GM12878 (cell line): ENCODE data around the gene PRSS50. TPM values are rescaled to one million over a fixed set of nuclear protein-coding genes. Genes with fewer than 3 reads are reported as not detected.

ENCODE experiments used
- BCL11A ChIP-seq: IDR thresholded peaks from 2 replicates; pipeline ENCODE4 v1.6.1; 2011; ENCODE audit warnings: low read depth, low read length
- BMI1 ChIP-seq: fragments of 450-650 bp; IDR thresholded peaks from 2 replicates; pipeline ENCODE4 v1.6.1; 2016; ENCODE audit warnings: mild to moderate bottlenecking, moderate library complexity, borderline replicate concordance
- ELK1 ChIP-seq: IDR thresholded peaks from 2 replicates; pipeline ENCODE4 v1.6.1; 2012; ENCODE audit warnings: low read depth, low read length, improper control_type of control experiment
- GATAD2B ChIP-seq: fragments of 450-650 bp; conservative IDR thresholded peaks from 2 replicates; pipeline ENCODE4 v1.6.1; 2017; ENCODE audit warnings: low read depth, mild to moderate bottlenecking, moderate library complexity
- HDGF ChIP-seq: fragments of 450-650 bp; IDR thresholded peaks from 2 replicates; pipeline ENCODE4 v1.6.1; 2016; ENCODE audit warnings: antibody characterized with exemption
- IKZF2 ChIP-seq, 2 experiments: fragments of 450-650 bp; IDR thresholded peaks; 2 replicates each; pipeline ENCODE4 v1.6.1; 2017; ENCODE audit warnings: mild to moderate bottlenecking in 2 of 2, moderate library complexity in 2 of 2
- IRF4 ChIP-seq: IDR thresholded peaks from 2 replicates; pipeline ENCODE4 v1.6.1; 2011; ENCODE audit warnings: low read depth, low read length
- IRF5 ChIP-seq: fragments of 450-650 bp; IDR thresholded peaks from 2 replicates; pipeline ENCODE4 v1.6.1; 2017; ENCODE audit warnings: borderline replicate concordance
- KLF5 ChIP-seq: fragments of 450-650 bp; IDR thresholded peaks from 2 replicates; pipeline ENCODE4 v1.6.1; 2014; ENCODE audit warnings: mild to moderate bottlenecking; ENCODE audit not compliant: partially characterized antibody
- NBN ChIP-seq: fragments of 450-650 bp; IDR thresholded peaks from 2 replicates; pipeline ENCODE4 v1.6.1; 2016
- NFIC ChIP-seq: IDR thresholded peaks from 2 replicates; pipeline ENCODE4 v1.6.1; 2012; ENCODE audit warnings: low read depth, mild to moderate bottlenecking, inconsistent platforms, low read length, moderate library complexity
- PAX5 ChIP-seq: IDR thresholded peaks from 2 replicates; pipeline ENCODE4 v1.6.1; 2011; ENCODE audit warnings: low read depth, low read length, borderline replicate concordance
- PAX8 ChIP-seq: fragments of 450-650 bp; IDR thresholded peaks from 2 replicates; pipeline ENCODE4 v1.6.1; 2017; ENCODE audit warnings: mild to moderate bottlenecking, moderate library complexity
- RBBP5 ChIP-seq: fragments of 200-600 bp; sonication (generic); conservative IDR thresholded peaks from 2 replicates; pipeline ENCODE4 v1.6.1; 2016
- RUNX3 ChIP-seq: IDR thresholded peaks from 2 replicates; pipeline ENCODE4 v1.6.1; 2012; ENCODE audit warnings: low read length, inconsistent platforms
- SMC3 ChIP-seq: IDR thresholded peaks from 2 replicates; pipeline ENCODE4 v1.6.1; 2011; ENCODE audit warnings: low read length, improper control_type of control experiment, borderline replicate concordance
- SPI1 ChIP-seq: IDR thresholded peaks from 2 replicates; pipeline ENCODE4 v1.6.1; 2011; ENCODE audit warnings: low read depth, mild to moderate bottlenecking, low read length, moderate library complexity, borderline replicate concordance; ENCODE audit not compliant: insufficient read depth
- STAT3 ChIP-seq: IDR thresholded peaks from 2 replicates; pipeline ENCODE4 v1.6.1; 2011; ENCODE audit warnings: low read depth, low read length, improper control_type of control experiment
- TCF7 ChIP-seq: IDR thresholded peaks from 2 replicates; pipeline ENCODE4 v1.6.1; 2014; ENCODE audit warnings: antibody characterized with exemption, borderline replicate concordance
- USF1 ChIP-seq: IDR thresholded peaks from 2 replicates; pipeline ENCODE4 v1.6.1; 2011; ENCODE audit warnings: borderline replicate concordance, low read depth, mild to moderate bottlenecking, moderate library complexity, mixed read lengths, low read length; ENCODE audit not compliant: insufficient read depth; ENCODE audit errors: extremely low read length
- ZBTB4 ChIP-seq: fragments of 450-650 bp; formaldehyde crosslinking; IDR thresholded peaks from 2 replicates; pipeline ENCODE4 v1.4.0; 2022; ENCODE audit warnings: mild to moderate bottlenecking, moderate library complexity
- polyA plus RNA-seq, 11 experiments: library from polyadenylated mRNA; depleted of rRNA in 4 of 11; unstranded in 6 of 11; stranded (reverse) in 5 of 11; fragments of >200 nt; fragmentation: Nextera tagmentation in 4 of 11; fragmentation: Illumina TruSeq in 1 of 11; extraction: Ambion mirVana in 4 of 11; extraction: Trizol in 1 of 11; gene quantifications; 1 replicate in 1 of 11; 2 replicates in 10 of 11; pipeline versions ENCODE4 v1.2.1 to v1.2.3, GENCODE V29; 2011 to 2016; ENCODE audit warnings: inconsistent platforms in 2 of 11, missing spikeins in 2 of 11, low read depth in 1 of 11
- total RNA-seq, 4 experiments: library from RNA; depleted of rRNA in 3 of 4; stranded (reverse); fragments of >200 nt in 3 of 4; fragmentation: Illumina TruSeq in 1 of 4; extraction: Trizol in 1 of 4; gene quantifications; 2 replicates each; pipeline versions ENCODE4 v1.2.1 to v1.2.3, GENCODE V29; 2013 to 2021

The PRSS50 gene
- total and polyA plus RNA-seq, 10 of the 15 experiments (the other 5 are each of a cell fraction or from before 2014, with no cell fraction given) = 0.05 TPM; not detected in 9

- TF ChIP-seq IRF5 (no peak), HDGF (no peak), BMI1 (no peak), PAX8 (no peak), NBN (no peak), SMC3 (no peak), KLF5 (no peak), ELK1 (no peak), PAX5 (no peak), USF1 (no peak), IKZF2 (IDR thresholded peaks at IDR 0.05) (no peak), SPI1 (no peak), STAT3 (no peak), NFIC (peak; percentile 19; the same call in 1 of the 2 replicates), RBBP5 (no peak), GATAD2B (no peak), ZBTB4 (no peak), IRF4 (peak; percentile 77), TCF7 (no peak), RUNX3 (peak; percentile 56; the same call in 1 of the 2 replicates), BCL11A (peak; percentile 39; the same call in 1 of the 2 replicates)
These were observed 14.1 kb upstream of the PRSS50 start (continued) for GRCh38 chr3:46731795-46732194.
